Muscle of leg (tissue), 11 donors: ENCODE results near the gene MORN5. TPM values are rescaled to one million over a fixed set of nuclear protein-coding genes. Genes with fewer than 3 reads are reported as not detected.

ENCODE experiments used
- DNase-seq: peaks from one replicate; pipeline ENCODE4 v3.0.0; 2013
- H3K27ac ChIP-seq: one replicate; pipeline ENCODE4 v1.5.1; 2013; ENCODE audit warnings: mild to moderate bottlenecking, low read length, control low read depth
- H3K27me3 ChIP-seq: one replicate; pipeline ENCODE4 v1.6.1; 2013; ENCODE audit warnings: low read length; ENCODE audit not compliant: control insufficient read depth, insufficient read depth
- H3K36me3 ChIP-seq: one replicate; pipeline ENCODE4 v1.6.1; 2013; ENCODE audit warnings: low read length; ENCODE audit not compliant: control insufficient read depth, insufficient read depth
- H3K4me1 ChIP-seq: one replicate; pipeline ENCODE4 v1.6.1; 2013; ENCODE audit warnings: low read length; ENCODE audit not compliant: control insufficient read depth, insufficient read depth
- H3K4me3 ChIP-seq: one replicate; pipeline ENCODE4 v1.5.1; 2013; ENCODE audit warnings: low read length, control low read depth
- H3K9me3 ChIP-seq: replicated peaks from 2 replicates; pipeline ENCODE4 v1.6.1; 2013; ENCODE audit warnings: low read depth, low read length; ENCODE audit not compliant: control insufficient read depth
- WGBS: methylation state at CpG from one replicate; pipeline ENCODE4 v1.1.5; 2013; ENCODE audit warnings: missing lambda C conversion rate; ENCODE audit not compliant: insufficient coverage; 5-methylcytosine and 5-hydroxymethylcytosine counted together
- polyA plus RNA-seq, 8 donors: library from polyadenylated mRNA; unstranded; fragments of 120-200 nt; gene quantifications; one replicate each; pipeline versions ENCODE4 v1.2.1 to v1.2.3, GENCODE V29; 2013; ENCODE audit warnings: inconsistent platforms in 1 of 8, low replicate concordance in 1 of 8; ENCODE audit not compliant: insufficient read length in 8 of 8, insufficient read depth in 1 of 8
- total RNA-seq: library from RNA; stranded (reverse); fragments of 120-200 nt; gene quantifications from one replicate; pipeline ENCODE4 v1.2.4, GENCODE V29; 2013

MORN5 gene
- total and polyA plus RNA-seq, 9 donors, result 0.41 to 0.80 (median 0.54) TPM; not detected in 2

- Histone ChIP-seq H3K9me3 (no peaks in the 10 kb centered on the region), H3K4me1 (peaks cover 37% of the 10 kb centered on the region), H3K4me3 (no peak overlapping the region), H3K27ac (no peak overlapping the region), H3K36me3 (no peaks in the 10 kb centered on the region), H3K27me3 (peaks cover 37% of the 10 kb centered on the region)
- DNase-seq, result no peak
- 63% methylated on average over 6 of the region's 7 CpGs for WGBS
These were observed 35.2 kb upstream of the MORN5 start for GRCh38 chr9:122124528-122124927.

DNA sequence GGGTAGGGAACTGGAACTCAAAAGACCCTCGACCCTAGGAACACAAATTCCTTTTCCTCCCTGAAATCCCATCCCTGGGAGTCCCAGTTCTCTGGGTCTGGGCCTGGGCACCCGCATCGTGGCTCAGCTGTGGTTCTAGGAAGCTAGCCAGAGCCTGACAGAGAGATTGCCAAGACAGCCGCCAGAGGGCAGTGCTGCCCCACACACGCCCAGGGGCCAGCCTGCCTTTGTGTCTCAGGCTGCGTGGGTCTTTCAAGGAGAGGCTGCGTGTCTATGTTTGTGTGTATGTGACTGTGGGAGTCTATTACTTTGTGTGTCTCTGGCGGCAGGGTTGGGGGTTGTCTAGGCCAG, 34.6 kb upstream of the MORN5 start:
- Histone ChIP-seq H3K9me3 (no peaks in the 10 kb centered on the region), H3K27ac (no peak overlapping the region), H3K27me3 (peaks cover 37% of the 10 kb centered on the region), H3K36me3 (no peaks in the 10 kb centered on the region), H3K4me3 (no peak overlapping the region), H3K4me1 (peaks cover 33% of the 10 kb centered on the region)
- DNase-seq, result peak; percentile 83
- 0% methylated on average over 4 of the region's 8 CpGs for WGBS

DNA sequence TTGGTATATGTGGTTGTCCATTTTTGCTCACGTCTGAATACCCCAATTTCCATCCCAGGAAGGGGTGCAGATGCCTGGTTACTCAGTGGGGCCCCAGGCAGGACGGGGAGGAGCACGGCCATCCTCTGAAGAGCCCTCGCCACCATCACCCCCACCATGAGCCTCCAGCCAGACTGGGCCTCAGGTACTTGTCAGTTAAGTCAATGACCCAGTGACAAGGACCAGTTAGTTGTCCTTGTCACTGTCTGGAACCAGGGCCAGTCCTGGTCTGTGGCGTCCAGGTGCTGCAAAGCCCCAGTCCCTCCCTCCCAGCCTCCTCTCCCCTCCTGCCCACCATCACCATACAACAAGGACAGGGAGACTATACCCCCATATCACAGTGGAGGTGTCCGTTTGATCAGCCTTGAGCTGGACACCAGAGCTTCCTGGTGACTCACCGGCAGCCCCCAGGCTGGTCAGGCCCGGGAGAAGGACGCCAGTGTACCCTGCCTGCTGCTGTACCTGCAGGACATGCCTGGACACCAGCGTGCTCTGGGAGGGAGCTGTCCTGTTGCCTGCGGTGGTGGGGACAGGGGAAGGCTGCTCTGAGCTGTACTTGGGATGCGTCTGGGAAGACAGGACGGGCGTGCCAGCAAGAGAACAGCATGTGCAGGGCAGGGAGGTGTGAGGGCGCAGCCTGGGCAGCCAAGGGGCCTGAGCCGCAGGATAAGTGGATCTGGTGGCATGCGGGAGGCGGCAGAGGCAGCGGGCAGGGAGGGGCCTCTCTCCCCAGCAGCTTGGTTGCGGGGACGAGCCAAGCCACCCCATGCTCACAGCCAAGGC, 34.0 kb upstream of the MORN5 start:
- WGBS, result 39% methylated on average over 16 of the region's 21 CpGs
- Histone ChIP-seq H3K4me1 (peaks cover 28% of the 10 kb centered on the region), H3K27me3 (peaks cover 37% of the 10 kb centered on the region), H3K9me3 (no peaks in the 10 kb centered on the region), H3K27ac (no peak overlapping the region), H3K36me3 (no peaks in the 10 kb centered on the region), H3K4me3 (no peak overlapping the region)
- DNase-seq, result no peak

DNA sequence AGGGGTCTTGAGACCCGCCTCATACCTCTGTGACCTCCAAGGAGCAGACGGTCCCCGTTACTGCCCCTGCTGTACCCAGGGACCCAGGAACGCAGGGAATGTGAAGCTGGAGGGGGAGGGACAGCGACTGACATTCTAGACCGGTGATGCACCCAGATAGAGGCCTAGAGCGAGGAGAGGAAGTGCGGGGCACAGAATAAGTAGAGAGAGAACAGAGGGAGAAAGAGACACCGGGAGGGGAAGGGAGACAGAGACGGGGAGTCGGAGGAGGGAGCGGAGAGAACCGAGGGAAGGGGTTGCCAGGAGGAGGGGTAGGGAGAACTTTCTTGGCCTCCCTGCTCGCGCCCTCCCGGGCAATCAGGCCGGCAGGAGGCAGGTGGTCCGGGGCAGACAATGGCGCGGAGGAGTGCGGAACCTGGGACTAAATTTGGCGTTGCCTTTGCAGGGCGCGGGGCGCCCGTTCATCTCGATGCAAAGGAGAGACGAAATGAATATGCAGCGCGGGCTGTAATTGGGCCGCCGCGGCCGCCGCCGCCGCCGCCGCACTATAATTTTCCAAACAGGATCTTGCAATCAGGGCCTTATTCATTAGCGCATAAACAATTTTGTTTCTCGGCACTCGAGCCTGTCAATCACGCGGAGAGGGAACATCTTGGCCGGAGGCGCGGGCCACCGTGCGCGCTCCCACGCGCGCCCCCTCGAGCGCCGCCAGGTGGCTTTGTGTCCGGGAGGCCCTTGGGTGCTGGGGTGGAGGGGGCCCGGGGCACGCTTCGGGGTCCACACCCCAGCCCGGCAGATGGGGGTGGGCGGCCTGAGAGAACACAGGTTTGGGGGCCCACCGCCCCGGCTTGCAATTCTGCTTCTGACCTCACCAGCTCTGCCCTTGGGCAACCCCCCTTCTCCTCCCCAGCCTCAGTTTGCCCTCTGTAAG, 33.1 kb upstream of the MORN5 start:
- WGBS, result 7% methylated on average over 40 of the region's 64 CpGs
- Histone ChIP-seq H3K27ac (no peak overlapping the region), H3K4me1 (peaks cover 26% of the 10 kb centered on the region), H3K4me3 (peak overlapping the region; percentile 21), H3K27me3 (peaks cover 42% of the 10 kb centered on the region), H3K36me3 (no peaks in the 10 kb centered on the region), H3K9me3 (no peaks in the 10 kb centered on the region)
- no peak for DNase-seq

- H3K9me3 ChIP-seq, result no peaks in the 10 kb centered on the region
- DNase-seq, result no peak
- 45% methylated on average over 6 of the region's 10 CpGs for WGBS
- H3K36me3 ChIP-seq, result no peaks in the 10 kb centered on the region
- H3K27me3 ChIP-seq, result peaks cover 47% of the 10 kb centered on the region
- no peak overlapping the region for H3K27ac ChIP-seq
- no peak overlapping the region for H3K4me3 ChIP-seq
- H3K4me1 ChIP-seq, result peaks cover 22% of the 10 kb centered on the region
These were observed 32.3 kb upstream of the MORN5 start for GRCh38 chr9:122127396-122127798.

DNA sequence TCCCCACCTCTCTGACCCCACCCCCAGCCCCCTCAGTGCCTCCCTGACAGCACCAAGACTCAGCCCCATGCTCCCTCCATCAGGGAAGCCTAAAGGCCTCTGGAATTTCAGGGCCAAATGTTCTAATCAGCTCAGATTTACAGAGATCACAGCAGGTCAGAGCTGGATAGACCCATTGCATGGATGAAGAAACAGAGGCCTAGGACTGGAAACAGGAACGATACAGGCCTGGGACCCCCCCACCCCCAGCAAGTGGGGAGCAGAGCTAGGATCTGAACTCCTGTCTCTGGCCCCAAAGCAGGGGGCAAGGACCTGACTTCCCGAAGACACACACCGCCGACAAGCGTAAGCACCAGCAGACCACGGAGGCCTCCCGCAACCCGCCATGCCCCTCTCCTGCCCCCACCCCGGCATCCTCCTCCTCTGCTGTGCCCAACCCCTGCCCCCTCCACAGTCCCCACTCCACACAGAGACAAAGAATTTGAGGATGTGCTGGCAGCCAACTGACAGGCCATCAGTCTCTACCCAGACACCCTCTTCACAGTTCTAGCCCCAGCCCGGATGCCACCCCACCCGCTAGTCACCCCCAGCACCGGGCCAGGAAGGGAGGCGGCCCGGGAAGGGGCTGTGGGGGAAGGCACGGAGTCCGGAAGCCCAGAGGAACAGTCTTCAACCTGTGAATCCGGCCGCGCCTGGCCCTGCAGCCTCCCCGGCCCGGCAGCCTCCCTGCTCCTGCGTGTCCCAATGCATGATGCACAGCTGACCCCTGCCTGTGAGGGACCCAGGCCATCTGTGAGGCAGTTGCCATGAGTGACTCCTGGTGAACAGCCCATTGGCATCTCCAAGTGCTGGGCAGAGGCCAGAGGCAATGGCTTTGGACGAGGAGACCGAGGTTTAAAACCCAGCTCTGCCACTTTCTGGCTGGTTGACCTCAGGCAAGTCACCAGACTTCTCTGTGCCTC, 31.4 kb upstream of the MORN5 start:
- peaks cover 50% of the 10 kb centered on the region for H3K27me3 ChIP-seq
- H3K4me1 ChIP-seq, result peaks cover 22% of the 10 kb centered on the region
- no peak for DNase-seq
- no peak overlapping the region for H3K27ac ChIP-seq
- H3K36me3 ChIP-seq, result no peaks in the 10 kb centered on the region
- H3K4me3 ChIP-seq, result no peak overlapping the region
- no peaks in the 10 kb centered on the region for H3K9me3 ChIP-seq
- 75% methylated on average over 21 of the region's 24 CpGs for WGBS

- Histone ChIP-seq H3K4me1 (peaks cover 22% of the 10 kb centered on the region), H3K27me3 (peaks cover 55% of the 10 kb centered on the region), H3K36me3 (no peaks in the 10 kb centered on the region), H3K27ac (no peak overlapping the region), H3K4me3 (no peak overlapping the region), H3K9me3 (no peaks in the 10 kb centered on the region)
- WGBS, result 60% methylated on average over 5 of the region's 7 CpGs
- no peak for DNase-seq
These were observed 30.8 kb upstream of the MORN5 start for GRCh38 chr9:122128969-122129343.

- no peak overlapping the region for H3K27ac ChIP-seq
- no peak for DNase-seq
- H3K27me3 ChIP-seq, result peaks cover 52% of the 10 kb centered on the region
- H3K9me3 ChIP-seq, result no peaks in the 10 kb centered on the region
- H3K36me3 ChIP-seq, result no peaks in the 10 kb centered on the region
- H3K4me3 ChIP-seq, result no peak overlapping the region
- no CpG with 5 or more reads among the region's 2 CpGs for WGBS
- H3K4me1 ChIP-seq, result peaks cover 22% of the 10 kb centered on the region
These were observed 29.7 kb upstream of the MORN5 start for GRCh38 chr9:122129969-122130368.

- WGBS, result 68% methylated on average over 3 of the region's 4 CpGs
These were observed 28.9 kb upstream of the MORN5 start for GRCh38 chr9:122130837-122131236.

More at GRCh38 chr9:122130837-122131236, 28.9 kb upstream of the MORN5 start:
- Histone ChIP-seq H3K36me3 (no peaks in the 10 kb centered on the region), H3K27ac (no peak overlapping the region), H3K4me3 (no peak overlapping the region), H3K4me1 (peaks cover 16% of the 10 kb centered on the region), H3K9me3 (no peaks in the 10 kb centered on the region), H3K27me3 (peaks cover 43% of the 10 kb centered on the region)
- DNase-seq, result no peak
